ENCODE results near the gene KIFBP. TPM values are rescaled to one million over a fixed set of nuclear protein-coding genes. Genes with fewer than 3 reads are reported as not detected.

The KIFBP gene
- total and polyA plus RNA-seq, 9 of the 15 experiments (the other 6 are each of a cell fraction or from before 2014, with no cell fraction given): 5.6 to 23.2 (median 14.8) TPM

GRCh38 chr10:69045441-69046300, 57.1 kb downstream of the KIFBP start (continued):
- TF ChIP-seq ZNF592 (IDR thresholded peaks at IDR 0.05): no peak
- 0 out of 2 replicates have a peak, but pooled peaks have one; percentile 21 for TF ChIP-seq FOSL1 (tag; conservative IDR thresholded peaks at IDR 0.05)
- TF ChIP-seq GABPB1 (CRISPR knock-in tag; IDR thresholded peaks at IDR 0.05): peak; percentile 35; the same call in 1 of the 2 replicates
- no peak for TF ChIP-seq ZNF232 (CRISPR knock-in tag; IDR thresholded peaks at IDR 0.05)
- peak; percentile 55; the same call in 1 of the 2 replicates for TF ChIP-seq BACH1 (tag; IDR thresholded peaks at IDR 0.05)
- peak; percentile 67 for TF ChIP-seq CEBPG (CRISPR knock-in tag; IDR thresholded peaks at IDR 0.05)
- peak; percentile 59 to 84 for TF ChIP-seq CEBPG (tag; conservative IDR thresholded peaks at IDR 0.05 in 1 of 2, IDR thresholded peaks at IDR 0.05 in 1 of 2)
- TF ChIP-seq ZBTB11 (CRISPR knock-in tag; IDR thresholded peaks at IDR 0.05): 0 out of 6 replicates have a peak, but pooled peaks of 1 of the 3 experiments have one; percentile 15
- no peak for TF ChIP-seq ZNF408 (CRISPR knock-in tag; IDR thresholded peaks at IDR 0.05; ENCODE audit: low read depth)
- no peak for TF ChIP-seq CTCFL (IDR thresholded peaks at IDR 0.05; ENCODE audit: borderline replicate concordance, insufficient read depth, low read depth, low read length, poor library complexity, severe bottlenecking)
- TF ChIP-seq SMARCC2 (IDR thresholded peaks at IDR 0.05; ENCODE audit: low read depth): no peak
- peak; percentile 6; the same call in 1 of the 2 replicates for TF ChIP-seq TEAD4 (IDR thresholded peaks at IDR 0.05; ENCODE audit: low read length)
- no peak for TF ChIP-seq TEAD4 (CRISPR knock-in tag; IDR thresholded peaks at IDR 0.05; ENCODE audit: borderline replicate concordance)
- TF ChIP-seq BCOR (IDR thresholded peaks at IDR 0.05): no peak
- TF ChIP-seq RCOR1 (IDR thresholded peaks at IDR 0.05; ENCODE audit: borderline replicate concordance in 1 of 2, low read depth in 2 of 2, low read length in 2 of 2): no peak
- no peak for TF ChIP-seq HMG20B (CRISPR knock-in tag; IDR thresholded peaks at IDR 0.05)

Data from K562 (cell line).